ENCODE measurements around the gene MEI4.
"Not testable (repeated sequence)": the region's sequence is repeated elsewhere in the genome, so short reads cannot be mapped to it uniquely, and the experiment has no call there.

Gene MEI4

DNA sequence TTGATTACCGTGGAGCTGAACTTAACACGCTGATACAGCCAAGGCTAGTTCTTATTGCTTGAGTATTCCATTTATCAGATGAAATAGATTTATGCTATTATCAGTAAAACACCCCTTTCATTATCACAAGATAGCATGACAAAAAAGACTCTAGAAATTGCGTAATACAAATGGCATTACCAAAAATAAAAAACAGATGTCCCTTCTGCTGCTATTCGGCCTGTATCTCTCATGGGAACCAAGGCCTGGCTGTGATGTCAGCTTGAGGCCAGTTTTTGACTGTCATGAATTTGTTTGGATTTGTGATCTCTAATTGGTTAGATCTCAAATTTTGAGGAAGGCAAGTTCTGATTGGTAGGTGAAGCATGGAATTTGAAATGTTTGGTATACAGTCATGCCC is 25.2 kb downstream of the MEI4 start:
- no peak for DNase-seq (ENCODE audit: low spot score)

DNA sequence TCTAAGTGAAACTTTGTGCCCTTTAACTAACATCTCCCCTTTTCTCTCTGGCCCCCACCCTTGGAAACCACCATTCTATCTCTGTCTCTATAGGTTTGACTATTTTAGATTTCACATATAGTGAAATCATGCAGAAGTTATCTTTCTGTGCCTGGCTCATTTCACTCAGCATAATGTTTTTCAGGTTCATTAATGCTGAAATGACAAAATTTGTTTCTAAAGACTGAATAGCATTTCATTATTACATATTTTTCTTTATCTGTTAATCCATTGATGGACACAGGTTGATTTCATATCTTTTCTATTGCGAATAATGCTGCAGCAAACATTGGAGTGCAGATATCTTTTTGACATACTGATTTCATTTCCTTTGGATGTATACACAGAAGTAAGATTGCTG is 30.7 kb downstream of the MEI4 start:
- DNase-seq (ENCODE audit: low spot score): no peak

DNA sequence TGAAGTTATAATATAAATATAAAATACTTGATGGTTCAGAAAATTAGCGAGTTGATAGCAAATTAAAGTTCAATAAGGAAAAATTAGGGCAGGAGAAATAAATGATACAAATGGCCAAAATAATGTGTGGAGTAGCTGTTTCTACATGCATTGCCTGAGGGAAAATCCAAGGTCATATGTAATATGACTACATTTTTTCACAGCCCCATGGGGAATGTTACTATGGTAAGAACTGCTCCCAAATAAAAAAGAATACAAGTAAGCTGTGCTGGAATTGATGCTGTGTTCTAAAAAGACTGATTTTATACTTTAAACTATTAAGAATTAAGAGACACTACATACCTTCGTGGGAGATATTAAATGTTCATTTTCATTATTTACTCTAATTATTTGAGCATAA is 34.1 kb downstream of the MEI4 start:
- DNase-seq (ENCODE audit: low spot score): no peak

DNA sequence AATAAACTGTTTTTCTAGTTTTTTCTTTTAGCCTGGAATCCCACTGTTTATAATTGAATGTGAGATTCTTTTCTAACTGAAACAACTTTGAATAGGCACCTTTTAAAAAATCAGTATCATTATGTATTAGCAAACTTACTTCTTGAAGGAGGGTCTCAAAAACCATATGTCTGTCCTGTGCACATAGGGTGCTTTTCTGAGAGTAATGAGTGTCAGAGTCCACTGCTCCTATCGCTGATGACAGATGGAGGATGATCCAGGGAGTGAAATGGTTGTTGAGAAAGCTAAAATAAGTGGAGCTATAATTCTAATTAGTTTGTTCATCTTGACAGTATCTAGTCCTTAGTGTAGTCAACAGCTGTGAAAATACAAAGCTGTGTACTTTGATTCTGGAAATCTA is 35.8 kb downstream of the MEI4 start:
- DNase-seq (ENCODE audit: low spot score): no peak

DNA sequence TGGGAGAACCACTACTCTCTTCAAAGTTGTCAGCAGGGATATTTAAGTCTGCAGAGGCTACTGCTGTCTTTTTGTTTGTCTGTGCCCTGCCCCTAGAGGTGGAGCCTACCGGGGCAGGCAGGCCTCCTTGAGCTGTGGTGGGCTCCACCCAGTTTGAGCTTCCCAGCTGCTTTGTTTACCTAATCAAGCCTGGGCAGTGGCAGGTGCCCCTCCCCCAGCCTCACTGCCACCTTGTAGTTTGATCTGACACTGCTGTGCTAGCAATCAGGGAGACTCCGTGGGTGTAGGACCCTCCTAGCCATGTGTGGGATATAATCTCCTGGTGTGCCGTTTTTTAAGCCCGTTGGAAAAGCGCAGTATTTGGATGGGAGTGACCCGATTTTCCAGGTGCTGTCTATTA is 47.3 kb downstream of the MEI4 start:
- not testable (repeated sequence) for DNase-seq (ENCODE audit: low spot score)

DNA sequence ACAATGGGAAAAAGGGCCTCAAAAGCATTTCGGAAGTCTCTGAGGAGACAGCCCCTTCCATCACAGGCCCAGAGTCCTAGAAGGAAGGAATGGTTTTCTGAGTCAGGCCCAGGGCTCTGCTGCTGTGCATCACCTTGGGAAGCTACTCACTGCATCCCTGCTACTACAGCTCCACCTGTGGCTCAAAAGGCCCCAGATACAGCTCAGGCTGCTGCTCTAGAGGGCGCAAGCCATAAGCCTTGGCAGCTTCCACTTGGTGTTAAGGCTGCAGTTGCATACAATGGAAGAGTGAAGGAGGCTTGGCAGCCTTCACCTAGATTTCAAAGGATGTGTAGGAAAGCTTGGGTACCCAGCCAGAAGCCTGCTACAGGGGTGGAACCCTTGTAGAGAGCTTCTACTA is 54.8 kb downstream of the MEI4 start:
- DNase-seq (ENCODE audit: low spot score): no peak

DNA sequence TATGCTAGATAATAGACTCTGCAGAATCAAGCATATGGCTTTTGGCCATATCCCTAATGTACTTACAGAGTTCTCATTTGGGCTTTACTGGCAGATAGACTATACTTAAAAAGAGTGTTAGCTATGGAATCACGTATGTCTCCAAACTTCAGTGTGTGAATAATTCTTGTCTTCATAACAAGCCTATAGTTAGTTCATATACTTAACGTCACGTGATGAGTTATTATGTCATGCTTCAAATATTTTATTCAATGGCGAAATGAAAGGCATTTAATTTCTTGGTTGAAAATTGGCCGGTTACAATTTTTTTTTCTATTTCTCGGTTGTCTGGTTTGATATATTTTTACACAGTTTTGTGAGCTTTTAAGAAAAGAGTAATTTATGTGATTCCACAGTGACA is 62.7 kb downstream of the MEI4 start:
- no peak for DNase-seq (ENCODE audit: low spot score)

DNA sequence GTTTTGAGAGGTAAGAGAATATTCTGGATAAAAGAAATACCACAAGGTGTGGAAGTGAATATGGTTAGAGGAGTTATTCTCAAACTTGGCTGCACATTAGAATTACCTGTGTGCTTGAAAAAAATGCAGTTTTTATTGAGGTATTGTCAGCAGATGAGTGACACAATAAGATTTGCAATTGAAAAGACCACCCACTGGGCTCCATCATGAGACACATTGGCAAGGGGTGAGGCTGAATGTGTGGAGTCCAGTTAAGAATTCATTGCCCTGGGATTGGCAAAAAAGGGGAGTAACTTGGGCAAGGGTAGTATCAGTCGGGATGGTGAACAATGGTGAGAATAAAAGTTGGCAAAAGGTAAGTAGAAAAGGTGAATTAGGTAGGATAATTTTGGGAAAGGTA is 63.5 kb downstream of the MEI4 start:
- DNase-seq (ENCODE audit: low spot score): no peak

DNA sequence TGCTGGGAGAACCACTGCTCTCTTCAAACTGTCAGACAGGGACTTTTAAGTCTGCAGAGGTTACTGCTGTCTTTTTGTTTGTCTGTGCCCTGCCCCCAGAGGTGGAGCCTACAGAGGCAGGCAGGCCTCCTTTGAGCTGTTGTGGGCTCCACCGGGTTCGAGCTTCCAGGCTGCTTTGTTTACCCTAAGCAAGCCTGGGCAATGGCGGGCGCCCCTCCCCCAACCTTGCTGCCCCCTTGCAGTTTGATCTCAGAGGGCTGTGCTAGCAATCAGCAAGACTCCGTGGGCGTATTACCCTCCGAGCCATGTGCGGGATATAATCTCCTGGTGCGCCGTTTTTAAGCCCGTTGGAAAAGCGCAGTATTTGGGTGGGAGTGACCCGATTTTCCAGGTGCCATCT is 83.2 kb downstream of the MEI4 start:
- DNase-seq (ENCODE audit: low spot score): not testable (repeated sequence)

DNA sequence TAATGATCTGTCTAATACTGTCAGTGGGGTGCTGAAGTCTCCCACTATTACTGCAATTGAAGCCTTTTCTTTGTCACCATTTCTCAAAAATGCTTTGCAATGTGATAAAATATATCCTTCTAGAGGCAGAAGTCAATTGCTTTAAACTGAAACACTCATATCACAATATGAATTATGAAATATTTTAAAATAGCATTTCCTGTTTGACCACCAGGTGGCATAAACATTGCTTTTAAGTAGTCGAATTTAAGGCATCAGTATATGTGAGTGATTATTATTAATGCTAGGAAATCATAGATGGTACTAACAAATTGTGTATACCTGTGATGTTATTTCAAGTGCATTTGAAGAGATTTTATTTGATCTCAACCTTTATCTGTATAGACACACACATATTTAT is 87.5 kb downstream of the MEI4 start:
- peak; percentile 4 for DNase-seq (ENCODE audit: low spot score)

DNA sequence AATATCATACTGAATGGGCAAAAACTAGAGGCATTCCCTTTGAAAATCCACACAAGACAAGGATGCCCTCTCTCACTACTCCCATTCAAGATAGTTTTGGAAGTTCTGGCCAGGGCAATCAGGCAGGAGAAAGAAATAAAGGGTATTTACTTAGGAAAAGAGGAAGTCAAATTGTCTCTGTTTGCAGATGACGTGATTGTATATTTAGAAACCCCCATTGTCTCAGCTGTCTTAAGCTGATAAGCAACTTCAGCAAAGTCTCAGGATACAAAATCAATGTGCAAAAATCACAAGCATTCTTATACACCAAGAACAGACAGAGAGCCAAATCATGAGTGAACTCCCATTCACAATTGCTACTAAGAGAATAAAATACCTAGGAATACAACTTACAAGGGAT is 99.3 kb downstream of the MEI4 start:
- not testable (repeated sequence) for DNase-seq (ENCODE audit: low spot score)

DNA sequence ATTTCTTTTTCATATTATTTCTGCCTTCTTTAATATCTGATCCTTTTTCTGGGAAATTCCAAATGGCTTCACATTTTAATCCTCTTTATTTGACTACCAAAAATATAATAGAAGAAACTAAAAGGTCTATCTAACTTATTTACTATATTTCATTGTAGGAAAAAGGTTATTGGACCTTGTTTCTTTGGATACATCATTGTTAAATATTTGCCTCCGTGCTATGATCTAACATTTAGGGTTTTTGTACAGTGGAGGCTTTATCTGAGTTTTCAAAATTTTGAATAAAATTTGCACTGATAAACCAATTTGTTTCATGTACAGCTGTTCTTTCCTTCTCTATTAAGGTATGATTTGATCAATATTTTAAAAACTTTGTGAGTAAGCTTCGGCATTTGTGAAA is 109.5 kb downstream of the MEI4 start:
- DNase-seq (ENCODE audit: low spot score): no peak

DNA sequence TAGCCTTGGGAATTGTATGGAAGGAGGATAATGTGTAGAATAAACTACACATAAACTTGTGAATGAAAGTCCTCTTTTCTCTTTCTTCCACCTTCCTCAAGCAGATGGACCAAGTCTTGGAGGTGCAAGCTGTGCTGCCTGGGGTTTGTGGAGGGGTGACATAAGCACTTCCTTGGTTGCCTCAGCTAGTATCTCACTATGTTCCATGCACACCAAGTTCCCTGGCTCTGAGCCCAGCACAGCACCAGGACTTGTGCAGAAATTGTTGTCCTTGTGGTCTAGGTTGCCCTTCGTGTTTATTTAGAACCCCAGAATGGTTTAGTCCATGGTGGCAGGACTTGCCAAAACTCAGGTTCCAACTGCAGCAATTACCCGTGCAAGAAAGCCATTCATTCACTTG is 110.3 kb downstream of the MEI4 start:
- no peak for DNase-seq (ENCODE audit: low spot score)

DNA sequence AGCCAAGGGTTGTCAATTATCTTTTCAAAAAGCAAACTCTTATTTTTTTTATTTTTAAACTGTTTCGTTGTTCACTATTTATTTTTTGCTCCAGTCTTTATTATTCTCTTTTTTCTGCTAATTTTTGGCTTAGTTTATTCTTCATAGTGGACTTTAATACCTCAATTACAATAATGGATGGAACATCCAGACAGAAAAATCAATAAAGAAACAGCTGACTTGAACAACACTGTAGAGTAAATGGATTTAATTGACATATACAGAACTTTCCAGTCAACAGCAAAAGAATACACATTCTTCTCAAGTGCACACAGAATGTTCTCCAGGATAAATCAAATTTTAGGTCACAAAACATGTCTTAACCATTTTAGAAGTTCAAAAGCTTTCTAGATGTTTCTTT is 111.5 kb downstream of the MEI4 start:
- DNase-seq (ENCODE audit: low spot score): no peak

DNA sequence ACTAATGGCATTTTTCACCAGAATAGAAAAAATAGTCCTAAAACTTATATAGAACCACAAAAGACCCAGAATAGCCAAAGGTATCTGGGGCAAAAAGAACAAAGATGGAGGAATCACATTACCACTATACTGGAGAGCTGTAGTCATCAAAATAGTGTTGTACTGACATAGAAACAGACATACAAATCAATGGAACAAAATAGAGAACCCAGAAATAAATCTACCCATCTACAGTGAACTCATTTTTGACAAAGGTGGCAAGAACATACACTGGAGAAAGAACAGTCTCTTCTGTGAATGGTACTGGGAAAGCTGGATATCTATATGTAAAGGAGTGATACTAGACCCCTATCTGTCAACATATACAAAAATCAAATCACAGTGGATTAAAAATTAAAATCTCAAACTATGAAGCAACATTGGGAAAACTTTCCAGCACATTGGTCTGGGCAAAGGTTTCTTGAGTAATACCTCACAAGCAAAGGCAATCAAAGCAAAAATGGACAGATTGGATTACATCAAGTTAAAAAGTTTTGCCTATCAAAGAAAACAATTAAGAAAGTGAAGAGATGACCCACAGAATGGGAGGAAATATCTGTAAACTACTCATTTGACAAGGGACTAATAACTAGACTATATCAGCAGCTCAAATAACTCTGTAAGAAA is 120.5 kb downstream of the MEI4 start:
- no peak for DNase-seq (ENCODE audit: low spot score)

DNA sequence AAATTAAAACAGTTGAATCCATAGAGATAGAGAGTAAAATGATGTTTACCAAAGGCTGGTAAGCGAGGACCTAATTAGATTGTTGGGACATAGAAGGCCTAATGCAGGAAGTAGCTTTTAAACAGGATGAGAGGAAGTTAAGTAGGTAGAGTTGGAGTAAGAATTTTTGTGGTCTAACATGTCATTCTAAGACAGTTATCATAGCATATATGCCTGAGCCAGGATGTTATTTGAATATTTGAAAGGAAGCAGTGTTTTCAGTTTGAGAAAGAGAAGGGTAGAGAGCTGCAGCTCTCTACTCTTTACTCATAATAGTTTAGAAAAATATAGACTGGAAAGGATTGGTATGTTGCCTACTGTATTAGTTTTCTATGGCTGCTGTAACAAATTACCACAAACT is 121.6 kb downstream of the MEI4 start:
- DNase-seq (ENCODE audit: low spot score): no peak

DNA sequence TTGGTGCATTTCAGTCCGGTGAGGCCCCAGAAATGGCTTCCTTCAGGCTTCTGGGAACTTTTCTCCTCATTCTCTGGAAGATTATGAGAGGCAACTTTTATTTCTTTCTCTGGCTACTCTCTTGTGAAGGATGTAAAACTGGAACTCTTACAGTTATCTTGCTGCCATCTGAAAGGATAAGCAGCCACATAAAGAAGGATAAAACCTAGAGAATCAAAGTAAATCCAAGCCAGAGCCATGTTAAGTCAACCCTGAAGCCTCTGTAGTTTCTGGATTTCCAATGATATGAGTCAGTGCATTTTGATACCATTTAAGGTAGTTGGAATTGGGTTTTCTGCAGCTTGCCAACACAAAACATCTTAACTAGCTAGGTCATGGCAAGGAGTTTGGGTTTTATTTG is 123.6 kb downstream of the MEI4 start:
- DNase-seq (ENCODE audit: low spot score): no peak

DNA sequence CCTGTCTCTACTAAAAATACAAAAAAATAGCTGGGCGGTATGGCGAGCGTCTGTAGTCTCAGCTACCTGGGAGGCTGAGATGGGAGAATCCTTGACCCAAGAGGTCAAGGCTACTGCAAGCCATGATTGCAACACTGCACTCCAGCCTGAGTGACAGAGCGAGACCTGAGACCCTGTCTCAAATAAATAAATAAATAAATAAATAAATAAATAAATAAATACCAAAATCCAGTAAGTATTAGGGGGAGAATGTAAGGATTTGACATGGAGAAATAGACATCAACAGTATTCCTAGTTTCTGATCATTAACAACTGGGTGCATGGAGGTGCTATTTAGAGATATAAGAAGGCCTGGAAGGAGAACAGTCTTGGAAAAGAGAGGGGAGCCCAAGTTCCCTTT is 125.7 kb downstream of the MEI4 start:
- no peak for DNase-seq (ENCODE audit: low spot score)

DNA sequence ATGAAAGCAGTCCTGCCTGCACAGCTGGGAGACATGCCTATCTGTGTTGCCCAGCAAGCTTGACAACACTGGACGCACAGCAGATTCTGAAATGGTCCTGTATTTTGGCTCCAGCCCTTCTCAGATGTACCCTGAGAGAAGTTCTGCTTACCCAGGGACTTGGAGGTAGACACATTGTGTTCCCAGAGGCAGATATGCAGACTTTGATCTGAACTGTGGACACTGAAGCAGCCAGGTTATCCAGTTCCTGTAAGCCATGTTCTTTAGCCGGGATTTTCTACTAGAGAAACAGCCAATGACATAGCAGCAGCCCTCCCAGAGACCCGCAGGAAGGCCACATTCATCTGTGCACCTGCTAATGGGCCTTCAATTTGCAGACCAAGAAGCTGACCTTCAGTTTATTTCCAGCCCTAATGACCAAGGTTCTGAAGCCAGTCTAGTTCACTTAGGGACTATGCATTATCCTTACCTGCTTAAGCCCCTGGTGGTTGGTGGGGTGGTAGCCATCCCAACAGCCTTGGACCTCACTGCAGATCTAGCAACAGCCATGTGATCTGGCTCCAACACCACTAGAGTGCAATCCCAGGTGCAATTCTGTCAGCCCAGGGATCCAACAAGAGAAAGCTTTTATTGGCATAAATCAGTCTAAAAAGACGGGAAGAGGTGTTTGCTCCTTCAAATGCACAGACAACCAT is 134.2 kb downstream of the MEI4 start:
- DNase-seq (ENCODE audit: low spot score): no peak

DNA sequence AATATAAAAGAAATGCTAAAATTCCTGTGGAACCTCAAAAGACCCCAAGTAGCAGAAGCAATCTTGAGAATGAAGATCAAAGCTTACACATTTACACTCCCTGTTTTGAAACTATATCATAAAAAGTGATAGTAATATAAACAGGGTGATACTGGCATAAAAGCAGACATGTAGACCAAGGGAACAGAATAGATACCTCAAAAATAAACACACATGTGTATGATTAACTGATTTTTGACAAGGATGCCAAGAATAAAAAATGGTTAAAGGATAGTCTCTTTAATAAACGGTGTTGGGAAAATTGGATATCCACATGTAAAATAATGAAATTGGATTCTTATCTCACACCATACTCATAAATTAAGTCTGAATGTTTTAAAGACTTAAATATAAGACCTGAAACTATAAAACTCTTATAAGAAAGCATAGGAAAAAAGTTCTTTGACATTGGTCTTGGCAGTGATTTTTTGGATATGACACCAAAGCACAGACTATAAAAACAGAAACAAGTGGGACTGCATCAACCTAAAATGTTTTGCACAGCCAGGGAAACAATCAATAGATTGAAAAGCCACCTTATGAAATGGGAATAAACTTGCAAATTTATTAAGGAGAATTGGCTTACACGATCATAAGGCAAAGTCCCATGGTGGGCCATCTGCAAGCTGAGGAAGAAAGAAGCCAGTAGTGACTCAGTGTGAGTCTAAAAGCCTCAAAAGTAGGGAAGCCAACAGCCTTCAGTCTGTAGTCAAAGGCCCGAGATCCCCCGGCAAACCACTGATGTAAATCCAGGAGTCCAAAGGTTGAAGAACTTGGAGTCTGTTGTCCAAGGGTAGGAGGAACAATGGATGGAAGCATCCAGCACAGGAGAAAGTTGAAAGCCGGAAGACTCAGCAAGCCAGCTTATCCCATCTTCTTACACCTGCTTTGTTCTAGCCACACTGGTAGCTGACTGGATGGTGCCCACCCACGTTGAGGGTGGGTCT is 144.3 kb downstream of the MEI4 start:
- no peak for DNase-seq (ENCODE audit: low spot score)

DNA sequence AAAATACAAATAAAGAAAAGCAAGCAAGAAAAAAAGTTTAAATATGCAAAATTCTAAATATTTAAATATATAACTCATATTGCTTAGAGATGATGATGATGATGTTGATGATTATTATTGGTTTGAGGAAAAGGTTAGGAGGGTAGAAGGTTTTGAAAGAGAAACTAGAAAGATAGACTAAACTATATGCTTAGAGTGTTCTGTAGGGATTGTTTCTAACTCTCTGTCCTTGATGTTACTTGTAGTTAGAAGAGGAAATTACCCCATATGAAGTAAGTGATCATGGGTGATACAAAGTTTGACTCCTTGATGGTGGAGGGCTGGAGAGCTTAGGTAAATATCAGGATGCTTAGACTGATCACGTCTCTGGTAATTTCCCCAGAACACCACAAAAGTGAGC is 159.5 kb downstream of the MEI4 start:
- DNase-seq (ENCODE audit: low spot score): no peak

DNA sequence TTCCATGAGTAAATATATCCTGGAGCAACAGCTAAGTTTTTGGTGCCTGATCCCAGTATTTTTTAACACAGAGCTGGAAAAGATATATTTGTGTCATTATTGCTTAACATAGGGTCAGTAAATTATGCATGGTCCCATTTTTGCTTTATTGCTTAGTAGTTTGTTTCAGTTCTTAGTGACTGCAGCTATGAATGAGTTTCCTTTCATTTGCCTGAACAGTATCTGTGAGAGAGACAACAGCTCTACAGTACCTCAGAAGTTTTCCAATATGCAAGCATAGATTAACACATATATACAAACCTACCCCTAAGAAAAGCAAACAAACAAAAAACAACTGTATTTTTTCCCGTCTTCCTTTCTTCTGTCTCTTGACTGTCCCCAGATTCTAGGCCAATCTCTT is 160.3 kb downstream of the MEI4 start:
- no peak for DNase-seq (ENCODE audit: low spot score)

DNA sequence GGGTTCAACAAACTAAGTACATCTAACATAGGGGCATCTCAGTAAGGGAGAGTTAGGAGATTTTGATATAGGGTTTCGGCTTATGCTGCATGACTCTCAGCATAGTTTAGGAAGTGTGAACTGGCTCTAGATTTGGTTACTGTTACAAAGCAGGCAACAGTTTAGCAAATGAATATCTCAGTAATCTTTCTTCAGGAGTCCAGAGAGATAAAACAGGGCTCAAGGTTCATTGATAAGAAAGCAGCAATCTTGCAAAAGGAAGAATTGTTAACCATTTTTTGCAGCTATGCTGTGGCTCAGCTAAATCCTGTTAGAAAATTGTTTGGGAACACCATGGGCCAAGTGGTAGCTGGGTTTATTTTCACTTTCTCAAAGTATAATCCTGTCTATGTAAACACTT is 161.3 kb downstream of the MEI4 start:
- no peak for DNase-seq (ENCODE audit: low spot score)

Measured in AG08396 (cell line).